GM10847 (cell line): Measurements from ENCODE around the gene EIF1.

ENCODE experiments used
- POLR2A ChIP-seq: IDR thresholded peaks from 2 replicates; pipeline ENCODE4 v1.6.1; 2011; ENCODE audit not compliant: insufficient read length; ENCODE audit errors: extremely low read depth

Gene EIF1

GRCh38 chr17:41683441-41684007 is 5.2 kb upstream of the EIF1 start:
- TF ChIP-seq POLR2A, result no peak

- TF ChIP-seq POLR2A, result no peak
These were observed 4.7 kb upstream of the EIF1 start for GRCh38 chr17:41684035-41684434.

- no peak for TF ChIP-seq POLR2A
These were observed 2.4 kb upstream of the EIF1 start for GRCh38 chr17:41686281-41686680.

- TF ChIP-seq POLR2A, result no peak
These were observed 651 bp upstream of the EIF1 start for GRCh38 chr17:41687828-41688640.

- TF ChIP-seq POLR2A, result no peak
These were observed 1.0 kb downstream of the EIF1 start for GRCh38 chr17:41689497-41690299.

- no peak for TF ChIP-seq POLR2A
These were observed 1.8 kb downstream of the EIF1 start for GRCh38 chr17:41690497-41690896.

- TF ChIP-seq POLR2A, result peak; percentile 13
These were observed 2.5 kb downstream of the EIF1 start for GRCh38 chr17:41691031-41691777.

GRCh38 chr17:41692722-41693521 is 4.2 kb downstream of the EIF1 start:
- TF ChIP-seq POLR2A, result no peak

- no peak for TF ChIP-seq POLR2A
These were observed 6.5 kb downstream of the EIF1 start for GRCh38 chr17:41695134-41695661.

- TF ChIP-seq POLR2A, result no peak
These were observed 7.5 kb downstream of the EIF1 start for GRCh38 chr17:41695954-41696757.

- TF ChIP-seq POLR2A, result no peak
These were observed 8.7 kb downstream of the EIF1 start for GRCh38 chr17:41697122-41697962.

- TF ChIP-seq POLR2A, result no peak
These were observed 14.0 kb downstream of the EIF1 start for GRCh38 chr17:41702712-41703111.
